NCI-H460 (cell line): ENCODE results near the gene SLK. TPM values are rescaled to one million over a fixed set of nuclear protein-coding genes. Genes with fewer than 3 reads are reported as not detected.

ENCODE experiments used
- small RNA-seq, 2 experiments: library from RNA; depleted of rRNA; stranded (forward); fragments of <200 nt; gene quantifications; one replicate each; pipeline ENCODE3, GENCODE V24; 2014
- total RNA-seq: library from RNA; depleted of rRNA; stranded (reverse); fragments of >200 nt; shearing (Covaris generic); gene quantifications from 2 replicates; pipeline ENCODE4 v1.2.3, GENCODE V29; 2014; rRNA removed

SLK gene
- total RNA-seq, 1 experiment from 2014 or later, result 62.3 TPM

Small RNA genes within 50 kb of the gene (small RNA-seq; reads per million reads assigned to genes)
- 0 reads per million in 2 experiments for gene RN7SL524P

Other genes starting within 250 kb of the SLK start
- gene SH3PXD2A, start 111.6 kb upstream of the SLK start, total RNA-seq, result 0.81 and 0.82 TPM in 2 replicates
- 27.6 and 28.3 TPM in 2 replicates for gene STN1, start 49.0 kb upstream of the SLK start, total RNA-seq
- not detected in 2 replicates for gene COL17A1, start 118.7 kb downstream of the SLK start, total RNA-seq
- gene SFR1, start 155.0 kb downstream of the SLK start, total RNA-seq, result 13.0 and 13.8 TPM in 2 replicates